Measurements from ENCODE around the gene SAFB.
"Not testable (repeated sequence)": the region's sequence is repeated elsewhere in the genome, so short reads cannot be mapped to it uniquely, and the experiment has no call there.

SAFB gene

GRCh38 chr19:5595129-5595528 lies 27.8 kb upstream of the SAFB start:
- DNase-seq (ENCODE audit: low read depth): no peak

DNA sequence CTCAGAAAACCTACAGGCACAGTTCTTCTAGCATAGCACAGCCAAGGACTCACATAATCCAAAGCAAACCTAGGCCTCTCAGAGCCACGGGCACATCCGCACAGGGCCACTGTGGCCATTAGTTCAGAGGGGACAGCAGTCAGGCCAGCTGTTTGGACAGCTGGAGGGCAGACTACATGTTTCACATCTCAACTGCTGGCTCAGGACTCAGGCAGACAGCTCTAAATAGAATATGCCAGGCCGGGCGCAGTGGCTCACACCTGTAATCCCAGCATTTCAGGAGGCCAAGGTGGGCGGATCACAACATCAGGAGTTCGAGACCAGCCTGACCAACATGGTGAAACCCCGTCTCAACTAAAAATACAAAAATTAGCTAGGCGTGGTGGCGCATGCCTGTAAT lies 27.1 kb upstream of the SAFB start:
- no peak for DNase-seq (ENCODE audit: low read depth)

DNA sequence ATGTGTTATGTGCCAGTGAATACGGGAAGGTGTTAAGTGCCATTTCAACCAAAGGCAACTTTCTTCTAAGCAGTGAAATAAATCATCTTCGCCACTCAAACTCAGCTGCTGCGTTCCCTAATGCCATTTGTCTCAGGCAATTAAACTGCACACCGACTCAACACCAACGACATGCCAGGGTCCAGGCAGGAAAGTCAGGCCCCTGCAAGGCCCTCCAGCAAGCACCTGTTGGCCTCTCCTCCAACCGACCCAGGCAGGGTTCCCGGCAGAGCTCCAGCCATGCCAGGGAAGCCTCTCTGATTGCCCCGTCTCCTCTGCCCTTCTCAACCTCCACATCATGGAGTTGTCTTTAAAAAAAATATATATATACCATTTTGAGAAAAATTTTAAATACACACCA lies 22.1 kb upstream of the SAFB start:
- no peak for DNase-seq (ENCODE audit: low read depth)

DNA sequence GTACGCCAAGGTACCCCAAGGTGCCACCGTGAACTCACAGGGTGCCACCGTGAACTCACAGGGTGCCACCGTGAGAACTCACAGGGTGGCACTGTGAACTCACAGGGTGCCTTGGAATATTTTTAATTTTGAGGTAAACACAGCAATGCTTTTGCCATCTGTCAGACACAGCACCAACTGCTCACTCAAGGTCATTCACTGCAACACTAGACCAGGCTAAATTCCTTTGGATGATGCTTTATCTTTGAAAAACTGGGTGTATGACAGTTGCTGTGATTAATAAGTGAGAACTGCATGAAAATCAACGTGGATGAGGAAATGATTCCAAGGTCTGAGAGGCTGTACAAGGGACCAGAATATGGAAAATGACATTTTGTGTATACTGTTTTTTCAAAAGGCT lies 19.3 kb upstream of the SAFB start:
- no peak for DNase-seq (ENCODE audit: low read depth)

DNA sequence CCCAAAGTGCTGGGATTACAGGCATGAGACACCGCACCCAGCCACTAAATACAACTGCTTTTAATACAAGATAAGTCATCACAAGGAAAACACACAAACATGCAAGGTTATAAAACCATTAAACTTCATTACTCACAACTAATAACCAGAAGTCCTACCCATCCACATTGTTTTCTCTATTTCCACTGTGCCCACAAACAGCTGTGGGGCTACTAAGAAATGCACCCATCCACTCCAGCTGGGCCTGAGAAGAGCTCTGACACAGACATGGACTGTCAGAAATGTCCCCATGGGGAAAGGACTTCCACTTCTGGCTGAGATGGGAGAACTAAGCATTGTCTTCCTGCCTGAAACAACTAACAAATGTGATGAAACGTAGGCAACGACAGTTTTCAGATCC lies 17.5 kb upstream of the SAFB start:
- DNase-seq (ENCODE audit: low read depth): no peak

GRCh38 chr19:5607318-5608275 lies 15.3 kb upstream of the SAFB start:
- no peak for DNase-seq (ENCODE audit: low read depth)

DNA sequence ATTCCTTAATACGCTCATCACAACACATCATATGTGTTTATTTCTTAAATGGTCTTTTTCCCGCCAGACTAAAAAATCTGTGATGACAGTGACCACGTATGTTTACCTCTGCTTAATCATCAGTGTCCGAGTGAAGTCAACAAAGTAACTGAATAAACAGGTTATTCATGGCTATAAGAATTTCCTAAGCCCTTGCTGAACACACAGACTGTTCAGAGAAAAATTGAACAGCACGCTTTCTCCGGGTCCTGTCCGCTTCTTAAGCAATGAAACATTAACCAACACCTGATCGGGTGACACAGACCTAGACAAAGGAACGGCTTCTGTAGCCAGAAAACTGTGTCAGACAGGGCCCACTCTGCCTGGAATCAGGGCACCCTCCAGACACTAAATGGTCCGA lies 14.6 kb upstream of the SAFB start:
- no peak for DNase-seq (ENCODE audit: low read depth)

- not testable (repeated sequence) for DNase-seq (ENCODE audit: low read depth)
These were observed 14.1 kb upstream of the SAFB start for GRCh38 chr19:5608766-5609165.

DNA sequence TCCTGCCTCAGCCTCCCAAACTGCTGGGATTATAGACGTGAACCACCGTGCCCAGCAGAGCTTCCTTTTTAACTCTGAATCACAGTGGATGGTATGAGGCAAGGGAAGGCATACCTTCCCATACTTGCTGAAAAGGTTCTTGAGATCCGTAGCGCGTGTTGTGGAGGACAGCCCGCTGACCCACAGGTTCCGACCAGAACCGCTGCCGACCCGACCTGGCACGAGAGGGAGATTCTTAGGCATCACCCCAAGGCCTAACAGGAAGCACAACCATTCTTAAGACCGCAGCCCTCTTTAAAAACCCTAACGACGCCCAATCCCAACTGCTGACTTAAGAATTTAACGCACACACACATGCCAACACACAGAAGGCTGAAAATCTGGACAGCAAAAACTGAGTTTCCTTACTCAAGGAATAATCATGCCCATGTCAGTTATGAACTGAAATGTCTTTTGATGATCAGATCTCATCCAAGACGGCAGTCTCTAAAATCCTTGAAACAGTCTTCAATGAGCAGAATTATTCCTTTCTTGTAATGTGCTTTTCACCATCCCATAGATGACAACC lies 12.9 kb upstream of the SAFB start:
- DNase-seq (ENCODE audit: low read depth): no peak

- no peak for DNase-seq (ENCODE audit: low read depth)
These were observed 9.7 kb upstream of the SAFB start for GRCh38 chr19:5612891-5613865.

GRCh38 chr19:5615756-5616327 lies 7.0 kb upstream of the SAFB start:
- DNase-seq (ENCODE audit: low read depth): no peak

GRCh38 chr19:5617080-5617479 lies 5.8 kb upstream of the SAFB start:
- no peak for DNase-seq (ENCODE audit: low read depth)

GRCh38 chr19:5618591-5618990 lies 4.3 kb upstream of the SAFB start:
- DNase-seq (ENCODE audit: low read depth): no peak

DNA sequence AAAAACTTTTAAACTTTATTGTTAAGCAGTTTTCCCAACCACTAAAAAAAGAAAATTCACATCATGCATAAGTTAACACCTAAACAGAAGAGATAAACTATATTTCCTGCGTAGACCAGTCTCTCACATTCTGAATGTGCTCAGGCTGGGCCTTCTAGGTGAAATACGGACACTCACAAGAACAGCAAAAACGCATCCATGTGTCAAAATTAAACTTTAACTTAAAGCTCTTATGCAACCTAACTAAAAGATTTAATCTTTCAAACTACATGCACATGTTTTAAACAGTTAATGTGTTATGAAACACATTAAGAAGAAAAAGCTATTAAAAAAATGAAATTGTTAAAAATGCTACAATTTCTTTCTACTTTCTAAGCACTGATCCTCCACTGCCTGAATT lies 2.9 kb upstream of the SAFB start:
- no peak for DNase-seq (ENCODE audit: low read depth)

DNA sequence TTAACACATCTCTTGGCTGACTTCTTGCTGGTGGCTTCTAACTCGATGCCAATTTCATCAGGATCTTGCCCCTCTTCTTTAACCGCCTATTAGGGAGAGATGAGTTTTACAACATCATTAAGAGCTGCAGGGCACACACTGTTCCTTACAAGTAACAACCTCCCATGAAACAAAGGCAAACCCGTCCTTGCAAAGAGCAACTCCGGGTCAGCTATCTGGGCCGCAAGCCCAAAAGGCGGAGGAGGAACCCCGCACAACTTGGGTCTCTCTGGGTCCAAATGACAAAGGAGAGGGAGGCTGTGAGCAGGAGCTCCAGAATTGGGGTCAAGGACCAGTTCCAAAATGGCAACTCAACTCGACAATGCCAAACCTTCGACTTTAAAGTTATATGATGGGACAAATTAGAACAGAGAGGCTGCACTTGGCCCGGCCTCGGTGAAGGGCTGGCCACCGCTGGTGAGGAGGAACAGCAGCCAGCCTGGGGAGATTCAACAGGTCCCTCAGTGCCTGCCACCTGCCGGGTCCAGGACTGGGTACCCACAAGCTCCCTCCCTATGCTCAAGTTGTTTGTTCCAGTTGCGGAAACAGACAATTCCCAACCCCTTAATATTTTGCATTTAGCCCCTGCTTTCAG lies 1.5 kb upstream of the SAFB start:
- DNase-seq (ENCODE audit: low read depth): no peak

DNA sequence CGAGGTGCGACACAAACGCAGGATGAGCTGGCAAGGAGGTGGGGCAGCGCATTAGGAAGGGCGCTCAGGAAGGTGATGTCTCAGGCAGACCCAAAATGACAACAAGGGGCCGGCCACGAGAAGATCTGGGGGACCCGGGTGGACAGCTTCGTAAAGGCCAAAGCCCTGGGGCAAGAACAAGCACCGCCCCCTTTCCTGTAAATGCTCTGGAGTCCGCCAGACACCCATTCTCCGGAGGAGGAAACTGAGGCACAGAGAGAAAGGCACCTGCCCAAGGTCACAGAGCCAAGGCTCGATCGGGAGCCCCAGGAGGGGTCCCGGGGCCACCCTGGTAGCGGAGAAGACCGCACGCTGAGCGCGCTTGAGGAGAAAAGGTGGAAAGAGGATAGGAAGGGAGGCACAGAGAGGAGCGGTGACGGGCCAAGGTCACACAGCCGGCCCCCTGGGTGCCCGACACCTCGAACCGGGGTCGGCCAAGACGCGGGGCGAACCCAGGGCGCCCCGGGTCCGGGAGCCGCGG lies 878 bp upstream of the SAFB start:
- no peak for DNase-seq (ENCODE audit: low read depth)

DNA sequence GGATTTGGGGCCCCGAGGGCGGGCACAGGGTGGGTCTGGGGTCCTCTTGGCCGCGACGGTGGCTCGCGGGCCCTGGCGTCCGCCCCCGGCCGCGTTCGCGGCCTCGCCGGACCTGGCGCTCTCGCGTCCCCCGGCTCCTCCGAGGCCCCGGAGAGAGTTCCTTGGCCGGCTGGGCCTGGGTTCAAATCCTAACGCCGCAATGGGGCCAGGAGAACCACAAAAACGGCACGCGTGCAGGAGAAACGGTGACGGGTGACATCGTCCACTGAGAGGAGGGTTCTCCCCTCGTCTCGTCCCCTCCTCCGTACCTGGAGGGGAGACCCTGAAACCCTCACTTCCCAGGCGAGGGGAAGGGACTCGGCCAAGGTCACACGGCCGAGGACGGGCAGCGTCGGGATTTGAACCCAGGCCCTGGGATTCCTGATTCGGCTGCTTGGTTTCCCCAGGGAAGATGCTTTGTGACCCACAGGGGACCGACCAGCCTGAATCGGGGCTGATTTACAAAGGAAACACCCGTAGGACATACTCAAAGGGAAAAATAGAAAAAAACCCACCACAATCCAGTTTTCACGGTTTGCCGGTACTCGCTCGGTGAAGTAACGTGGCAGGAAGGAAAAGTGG lies 624 bp downstream of the SAFB start:
- DNase-seq (ENCODE audit: low read depth): no peak

GRCh38 chr19:5624018-5624663 lies 1.3 kb downstream of the SAFB start:
- no peak for DNase-seq (ENCODE audit: low read depth)

GRCh38 chr19:5624741-5625278 lies 1.9 kb downstream of the SAFB start:
- no peak for DNase-seq (ENCODE audit: low read depth)

- no peak for DNase-seq (ENCODE audit: low read depth)
These were observed 2.8 kb downstream of the SAFB start for GRCh38 chr19:5625641-5626040.
